ENCODE data around the gene ACTA1.

DNA sequence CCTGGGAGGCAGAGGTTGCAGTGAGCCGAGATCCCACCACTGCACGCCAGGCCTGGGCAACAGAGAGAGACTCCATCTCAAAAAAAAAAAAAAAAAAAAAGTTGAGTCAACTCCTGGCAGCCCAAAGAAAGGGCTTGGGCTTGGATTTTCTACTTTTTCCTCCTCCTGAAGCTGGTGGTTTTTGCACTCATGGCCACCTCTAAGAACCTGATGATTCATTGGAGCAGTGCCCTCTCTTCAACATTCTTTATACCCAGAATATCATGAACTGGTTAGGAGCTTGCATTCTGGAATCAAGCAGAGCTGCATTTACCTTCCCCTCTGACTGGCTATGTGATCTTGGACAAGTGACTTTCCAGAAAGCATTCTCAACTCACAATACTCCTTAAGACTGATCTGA lies 3.5 kb upstream of the ACTA1 start:
- TF ChIP-seq, protein P1, sequence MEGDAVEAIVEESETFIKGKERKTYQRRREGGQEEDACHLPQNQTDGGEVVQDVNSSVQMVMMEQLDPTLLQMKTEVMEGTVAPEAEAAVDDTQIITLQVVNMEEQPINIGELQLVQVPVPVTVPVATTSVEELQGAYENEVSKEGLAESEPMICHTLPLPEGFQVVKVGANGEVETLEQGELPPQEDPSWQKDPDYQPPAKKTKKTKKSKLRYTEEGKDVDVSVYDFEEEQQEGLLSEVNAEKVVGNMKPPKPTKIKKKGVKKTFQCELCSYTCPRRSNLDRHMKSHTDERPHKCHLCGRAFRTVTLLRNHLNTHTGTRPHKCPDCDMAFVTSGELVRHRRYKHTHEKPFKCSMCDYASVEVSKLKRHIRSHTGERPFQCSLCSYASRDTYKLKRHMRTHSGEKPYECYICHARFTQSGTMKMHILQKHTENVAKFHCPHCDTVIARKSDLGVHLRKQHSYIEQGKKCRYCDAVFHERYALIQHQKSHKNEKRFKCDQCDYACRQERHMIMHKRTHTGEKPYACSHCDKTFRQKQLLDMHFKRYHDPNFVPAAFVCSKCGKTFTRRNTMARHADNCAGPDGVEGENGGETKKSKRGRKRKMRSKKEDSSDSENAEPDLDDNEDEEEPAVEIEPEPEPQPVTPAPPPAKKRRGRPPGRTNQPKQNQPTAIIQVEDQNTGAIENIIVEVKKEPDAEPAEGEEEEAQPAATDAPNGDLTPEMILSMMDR (IDR thresholded peaks at IDR 0.05; ENCODE audit: low read depth, low read length, missing input control) = no peak
- TF ChIP-seq GABPA (IDR thresholded peaks at IDR 0.05 in 1 of 2, conservative IDR thresholded peaks at IDR 0.05 in 1 of 2) (no peak), SP1 (IDR thresholded peaks at IDR 0.05) (no peak), JUND (IDR thresholded peaks at IDR 0.05) (no peak), YY1 (IDR thresholded peaks at IDR 0.05) (no peak), TAF1 (conservative IDR thresholded peaks at IDR 0.05) (no peak), EGR1 (IDR thresholded peaks at IDR 0.05; ENCODE audit: low read depth in 2 of 2) (no peak), RAD21 (IDR thresholded peaks at IDR 0.05) (no peak), FOXA1 (IDR thresholded peaks at IDR 0.05) (no peak)
- TF ChIP-seq, protein P2, sequence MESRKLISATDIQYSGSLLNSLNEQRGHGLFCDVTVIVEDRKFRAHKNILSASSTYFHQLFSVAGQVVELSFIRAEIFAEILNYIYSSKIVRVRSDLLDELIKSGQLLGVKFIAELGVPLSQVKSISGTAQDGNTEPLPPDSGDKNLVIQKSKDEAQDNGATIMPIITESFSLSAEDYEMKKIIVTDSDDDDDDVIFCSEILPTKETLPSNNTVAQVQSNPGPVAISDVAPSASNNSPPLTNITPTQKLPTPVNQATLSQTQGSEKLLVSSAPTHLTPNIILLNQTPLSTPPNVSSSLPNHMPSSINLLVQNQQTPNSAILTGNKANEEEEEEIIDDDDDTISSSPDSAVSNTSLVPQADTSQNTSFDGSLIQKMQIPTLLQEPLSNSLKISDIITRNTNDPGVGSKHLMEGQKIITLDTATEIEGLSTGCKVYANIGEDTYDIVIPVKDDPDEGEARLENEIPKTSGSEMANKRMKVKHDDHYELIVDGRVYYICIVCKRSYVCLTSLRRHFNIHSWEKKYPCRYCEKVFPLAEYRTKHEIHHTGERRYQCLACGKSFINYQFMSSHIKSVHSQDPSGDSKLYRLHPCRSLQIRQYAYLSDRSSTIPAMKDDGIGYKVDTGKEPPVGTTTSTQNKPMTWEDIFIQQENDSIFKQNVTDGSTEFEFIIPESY (IDR thresholded peaks at IDR 0.05) = no peak
